HCT116 (cell line): ENCODE results near the gene CALR. TPM values are rescaled to one million over a fixed set of nuclear protein-coding genes. Genes with fewer than 3 reads are reported as not detected.

Source experiments
- ATAC-seq: fragments of 200-7000 bp; cut with Tn5 transposase; 2 replicates; pipeline ENCODE4 v1.9.1; 2020; ENCODE audit warnings: mild to moderate bottlenecking, moderate library complexity
- BruUV-seq: library from RNA; stranded (reverse); fragments of 400-500 nt; replicated peaks from 2 replicates; lab custom pipeline; 2021; lab: Mats Ljungman, UMichigan
- CTCF ChIA-PET: fragments of 300-600 bp; sonication (Branson Sonifier 250); formaldehyde crosslinking; loops from one replicate; lab custom pipeline; 2021; ENCODE audit warnings: antibody characterized with exemption; lab: Charles Lee
- POLR2A ChIA-PET: fragments of 300-600, 350-600 bp; sonication (Branson Sonifier 250); formaldehyde crosslinking; loops from one replicate; lab custom pipeline; 2021; ENCODE audit warnings: antibody characterized with exemption; lab: Charles Lee
- RAD21 ChIA-PET, 2 experiments: fragments of 300-600 bp; sonication (Branson Sonifier 250); formaldehyde crosslinking; loops; one replicate each; lab custom pipeline; 2023; ENCODE audit warnings: low total read pairs in 2 of 2; ENCODE audit not compliant: uncharacterized antibody in 2 of 2, unreplicated experiment in 2 of 2, low non-redundant PET in 1 of 2; lab: Charles Lee
- DNase-seq: peaks from one replicate; pipeline ENCODE4 v3.0.0-alpha.2; 2010; ENCODE audit warnings: low read depth, low spot score
- H2AFZ ChIP-seq: fragments of 200-600 bp; shearing (Covaris generic), sonication (generic); 2 replicates; pipeline ENCODE4 v1.6.1; 2017; ENCODE audit warnings: low read depth, mixed run types, mixed read lengths, antibody characterized with exemption, low read length; ENCODE audit not compliant: poor library complexity, severe bottlenecking
- H3K27ac ChIP-seq: 2 replicates; pipeline ENCODE4 v1.5.1; 2012; ENCODE audit warnings: low read depth, low read length
- H3K27me3 ChIP-seq: fragments of 200-600 bp; sonication (generic); 2 replicates; pipeline ENCODE4 v1.6.1; 2016; ENCODE audit warnings: mixed run types, low read length, mixed read lengths; ENCODE audit not compliant: insufficient read depth
- H3K36me3 ChIP-seq, 2 experiments: fragments of 200-500 bp in 1 of 2; fragments of 200-600 bp in 1 of 2; sonication (Bioruptor generic) in 1 of 2; sonication (generic) in 1 of 2; 2 replicates each; pipeline versions ENCODE4 v1.5.1 to v1.6.1; 2014 to 2016; ENCODE audit warnings: low read length in 2 of 2, inconsistent platforms in 1 of 2, mixed read lengths in 1 of 2, mixed run types in 1 of 2; ENCODE audit not compliant: insufficient read depth in 2 of 2, control insufficient read depth in 1 of 2
- H3K4me1 ChIP-seq, 2 experiments: fragments of 200-600 bp in 1 of 2; sonication (generic) in 1 of 2; 2 replicates each; pipeline versions ENCODE4 v1.5.1 to v1.6.1; 2012 to 2017; ENCODE audit warnings: low read length in 2 of 2, inconsistent platforms in 1 of 2, mild to moderate bottlenecking in 1 of 2, mixed read lengths in 1 of 2, mixed run types in 1 of 2, moderate library complexity in 1 of 2; ENCODE audit not compliant: insufficient read depth in 2 of 2, control insufficient read depth in 1 of 2
- H3K4me2 ChIP-seq: fragments of 200-600 bp; sonication (generic); 2 replicates; pipeline ENCODE4 v1.6.1; 2017; ENCODE audit warnings: mixed run types, low read length, mixed read lengths
- H3K4me3 ChIP-seq, 2 experiments: fragments of 200-600 bp in 1 of 2; sonication (generic) in 1 of 2; replicated peaks in 1 of 2; 2 replicates each; pipeline ENCODE4 v1.5.1; 2011 to 2016; ENCODE audit warnings: low read length in 2 of 2, control low read depth in 1 of 2, low read depth in 1 of 2, mild to moderate bottlenecking in 1 of 2, mixed read lengths in 1 of 2, mixed run types in 1 of 2
- H3K79me2 ChIP-seq: fragments of 200-600 bp; sonication (generic); 2 replicates; pipeline ENCODE4 v1.6.1; 2017; ENCODE audit warnings: mild to moderate bottlenecking, mixed run types, low read length, moderate library complexity, mixed read lengths; ENCODE audit not compliant: insufficient read depth
- H3K9ac ChIP-seq: fragments of 200-600 bp; sonication (generic); 2 replicates; pipeline ENCODE4 v1.6.1; 2016; ENCODE audit warnings: low read length, mixed read lengths
- H3K9me2 ChIP-seq: fragments of 200-600 bp; sonication (generic), shearing (Covaris generic); 2 replicates; pipeline ENCODE4 v1.6.1; 2017; ENCODE audit warnings: mixed run types, mild to moderate bottlenecking, moderate library complexity; ENCODE audit not compliant: insufficient read depth
- H3K9me3 ChIP-seq, 2 experiments: fragments of 200-500 bp in 1 of 2; fragments of 200-600 bp in 1 of 2; sonication (Bioruptor generic) in 1 of 2; sonication (generic) in 1 of 2; 2 replicates each; pipeline ENCODE4 v1.6.1; 2014 to 2017; ENCODE audit warnings: low read length in 2 of 2, mixed read lengths in 2 of 2, inconsistent platforms in 1 of 2, low read depth in 1 of 2, mild to moderate bottlenecking in 1 of 2, mixed run types in 1 of 2, moderate library complexity in 1 of 2; ENCODE audit not compliant: control insufficient read depth in 1 of 2, insufficient read depth in 1 of 2
- H4K20me1 ChIP-seq: fragments of 200-600 bp; sonication (generic), shearing (Covaris generic); 2 replicates; pipeline ENCODE4 v1.6.1; 2017; ENCODE audit warnings: mixed run types, mild to moderate bottlenecking, moderate library complexity; ENCODE audit not compliant: insufficient read depth
- CTCF ChIP-seq, 3 experiments: fragments of 200-600 bp in 1 of 3; sonication (generic) in 1 of 3; IDR thresholded peaks in 2 of 3; conservative IDR thresholded peaks in 1 of 3; 2 replicates each; pipeline ENCODE4 v1.5.1; 2012 to 2017; ENCODE audit warnings: low read depth in 2 of 3, low read length in 2 of 3, antibody characterized with exemption in 1 of 3, borderline replicate concordance in 1 of 3, control low read depth in 1 of 3, mild to moderate bottlenecking in 1 of 3, mixed read lengths in 1 of 3, mixed run types in 1 of 3, moderate library complexity in 1 of 3; ENCODE audit not compliant: insufficient read depth in 1 of 3
- EZH2 ChIP-seq: fragments of 200-600 bp; sonication (generic); IDR thresholded peaks from 2 replicates; pipeline ENCODE4 v1.6.1; 2017; ENCODE audit warnings: antibody characterized with exemption, mixed run types
- POLR2AphosphoS5 ChIP-seq: IDR thresholded peaks from 2 replicates; pipeline ENCODE4 v1.6.1; 2011; ENCODE audit warnings: mild to moderate bottlenecking, low read depth, low read length, moderate library complexity
- TCF7L2 ChIP-seq: IDR thresholded peaks from 2 replicates; pipeline ENCODE4 v1.7.0; 2011; ENCODE audit warnings: borderline replicate concordance, inconsistent platforms; ENCODE audit not compliant: insufficient read depth, insufficient read length; ENCODE audit errors: extremely low read depth
- intact Hi-C: fragments of 100-400 bp; cut with micrococcal nuclease; formaldehyde crosslinking; loops from 2 replicates; pipeline ENCODE4 v1.10.0; 2022
- total RNA-seq: library from RNA; stranded (reverse); gene quantifications from one replicate; pipeline ENCODE4 v1.2.1, GENCODE V29; 2021; ENCODE audit not compliant: unreplicated experiment

The CALR gene
- total RNA-seq, 1 experiment from 2014 or later, result 739 TPM

GRCh38 chr19:12953799-12954611 is 15.6 kb downstream of the CALR start:
- Histone ChIP-seq H3K79me2 (peaks cover 63% of the 10 kb centered on the region), H3K4me1 (peaks cover 9 to 29% of the 10 kb centered on the region in 2 experiments), H4K20me1 (no peaks in the 10 kb centered on the region; the same call in 1 of the 2 replicates), H3K27me3 (no peaks in the 10 kb centered on the region), H3K9me2 (no peaks in the 10 kb centered on the region), H3K36me3 (peaks cover 23 to 39% of the 10 kb centered on the region in 2 experiments), H3K4me2 (peak overlapping the region; percentile 86; the same call in 1 of the 2 replicates), H3K9me3 (no peaks in the 10 kb centered on the region), H3K9ac (no peak overlapping the region), H3K27ac (peak overlapping the region; percentile 34), H3K4me3 (no peak overlapping the region), H2AFZ (no peak overlapping the region)
- ChIA-PET RAD21 (no interaction called here), CTCF (interaction anchor here (3.6 kb wide), 1 partner anchor 11 kb away, joined by 15 read pairs; no protein-coding TSS in a partner anchor), POLR2A (interaction anchor here (0.9 to 1.7 kb wide), 2 partner anchors 11 to 39 kb away, joined by 3 to 5 read pairs; no protein-coding TSS in a partner anchor)
- TF ChIP-seq CTCF (IDR thresholded peaks at IDR 0.05 in 2 of 3, conservative IDR thresholded peaks at IDR 0.05 in 1 of 3; ENCODE audit: borderline replicate concordance in 1 of 3, insufficient read depth in 1 of 3, low read depth in 2 of 3, low read length in 2 of 3), result no peak
- TF ChIP-seq EZH2, result no peak
- 0 out of 2 replicates have a peak, but pooled peaks have one; percentile 40 for TF ChIP-seq POLR2AphosphoS5
- TF ChIP-seq TCF7L2, result no peak
- DNase-seq, result no peak
- intact Hi-C loops, result no loop called here
- no TSS peak for BruUV-seq
- ATAC-seq, result no peak
